H9 (cell line): ENCODE measurements around the gene CAPN5. TPM values are rescaled to one million over a fixed set of nuclear protein-coding genes. Genes with fewer than 3 reads are reported as not detected.

Experiments used
- DNase-seq: peaks from one replicate; pipeline ENCODE4 v3.0.0-alpha.2; 2017
- H2AFZ ChIP-seq: one replicate; pipeline ENCODE4 v1.6.1; 2013; ENCODE audit warnings: mild to moderate bottlenecking, low read length, control low read depth, moderate library complexity
- H2AK5ac ChIP-seq: 2 replicates; pipeline ENCODE4 v1.6.1; 2013; ENCODE audit warnings: low read length, control low read depth, mixed read lengths; ENCODE audit not compliant: insufficient read length
- H2BK120ac ChIP-seq: one replicate; pipeline ENCODE4 v1.6.1; 2013; ENCODE audit warnings: low read depth, mild to moderate bottlenecking, low read length, control low read depth, inconsistent platforms; ENCODE audit not compliant: poor library complexity, severe bottlenecking
- H2BK12ac ChIP-seq: 2 replicates; pipeline ENCODE4 v1.6.1; 2013; ENCODE audit warnings: low read length, control low read depth, mixed read lengths, low read depth; ENCODE audit not compliant: insufficient read length
- H2BK15ac ChIP-seq: 2 replicates; pipeline ENCODE4 v1.6.1; 2013; ENCODE audit warnings: low read depth, low read length, control low read depth
- H2BK20ac ChIP-seq: one replicate; pipeline ENCODE4 v1.6.1; 2013; ENCODE audit warnings: low read depth, mild to moderate bottlenecking, low read length, control low read depth, inconsistent platforms; ENCODE audit not compliant: poor library complexity, severe bottlenecking
- H2BK5ac ChIP-seq: 2 replicates; pipeline ENCODE4 v1.6.1; 2013; ENCODE audit warnings: low read length, control low read depth, mixed read lengths; ENCODE audit not compliant: insufficient read length
- H3K14ac ChIP-seq: 2 replicates; pipeline ENCODE4 v1.6.1; 2013; ENCODE audit warnings: low read length, control low read depth; ENCODE audit not compliant: insufficient read depth
- H3K18ac ChIP-seq: 2 replicates; pipeline ENCODE4 v1.6.1; 2013; ENCODE audit warnings: low read depth, mild to moderate bottlenecking, mixed read lengths, low read length, control low read depth; ENCODE audit not compliant: insufficient read length
- H3K23ac ChIP-seq: 2 replicates; pipeline ENCODE4 v1.6.1; 2013; ENCODE audit warnings: low read length, control low read depth, mixed read lengths, low read depth; ENCODE audit not compliant: insufficient read length
- H3K23me2 ChIP-seq: 2 replicates; pipeline ENCODE4 v1.6.1; 2013; ENCODE audit warnings: low read depth, mild to moderate bottlenecking, mixed read lengths, low read length, control low read depth; ENCODE audit not compliant: insufficient read length, poor library complexity, severe bottlenecking
- H3K27ac ChIP-seq: 2 replicates; pipeline ENCODE4 v1.5.1; 2013; ENCODE audit warnings: low read length, control low read depth, mixed read lengths, low read depth; ENCODE audit not compliant: insufficient read length
- H3K27me3 ChIP-seq: 2 replicates; pipeline ENCODE4 v1.6.1; 2013; ENCODE audit warnings: low read length, control low read depth, inconsistent platforms; ENCODE audit not compliant: insufficient read depth
- H3K4ac ChIP-seq: 2 replicates; pipeline ENCODE4 v1.6.1; 2013; ENCODE audit warnings: low read depth, mild to moderate bottlenecking, control low read depth, inconsistent platforms, low read length, moderate library complexity
- H3K4me1 ChIP-seq: 2 replicates; pipeline ENCODE4 v1.6.1; 2013; ENCODE audit warnings: low read length, control low read depth, inconsistent platforms; ENCODE audit not compliant: insufficient read depth
- H3K4me2 ChIP-seq: 2 replicates; pipeline ENCODE4 v1.6.1; 2013; ENCODE audit warnings: low read length, control low read depth, mixed read lengths; ENCODE audit not compliant: insufficient read length, insufficient read depth
- H3K56ac ChIP-seq: 2 replicates; pipeline ENCODE4 v1.6.1; 2013; ENCODE audit warnings: low read depth, mild to moderate bottlenecking, mixed read lengths, low read length, control low read depth; ENCODE audit not compliant: insufficient read length
- H3K79me1 ChIP-seq: 2 replicates; pipeline ENCODE4 v1.6.1; 2013; ENCODE audit warnings: low read depth, mild to moderate bottlenecking, moderate library complexity, low read length, control low read depth, inconsistent platforms; ENCODE audit not compliant: insufficient read depth, poor library complexity, severe bottlenecking
- H3K79me2 ChIP-seq: 2 replicates; pipeline ENCODE4 v1.6.1; 2013; ENCODE audit warnings: low read length, control low read depth, inconsistent platforms; ENCODE audit not compliant: insufficient read depth
- H3K9ac ChIP-seq: 2 replicates; pipeline ENCODE4 v1.6.1; 2013; ENCODE audit warnings: low read length, control low read depth, mixed read lengths; ENCODE audit not compliant: insufficient read length; ENCODE audit errors: extremely low read depth
- H3K9me3 ChIP-seq: one replicate; pipeline ENCODE4 v1.6.1; 2013; ENCODE audit warnings: low read depth, low read length, inconsistent platforms; ENCODE audit not compliant: control insufficient read depth
- H3T11ph ChIP-seq: one replicate; pipeline ENCODE4 v1.6.1; 2013; ENCODE audit warnings: mild to moderate bottlenecking, low read length, control low read depth, inconsistent platforms
- H4K20me1 ChIP-seq: one replicate; pipeline ENCODE4 v1.6.1; 2013; ENCODE audit not compliant: control insufficient read depth, insufficient read length, insufficient read depth
- H4K5ac ChIP-seq: 2 replicates; pipeline ENCODE4 v1.6.1; 2013; ENCODE audit warnings: low read depth, mild to moderate bottlenecking, mixed read lengths, low read length, control low read depth; ENCODE audit not compliant: insufficient read length
- H4K8ac ChIP-seq: replicated peaks from 2 replicates; pipeline ENCODE4 v1.6.1; 2013; ENCODE audit warnings: low read length, control low read depth, mixed read lengths, low read depth; ENCODE audit not compliant: insufficient read length
- H4K91ac ChIP-seq: 2 replicates; pipeline ENCODE4 v1.6.1; 2013; ENCODE audit warnings: low read depth, mild to moderate bottlenecking, moderate library complexity, mixed read lengths, low read length, control low read depth; ENCODE audit not compliant: insufficient read length
- H3K27ac Mint-ChIP-seq, 3 experiments: 2 replicates in 2 of 3; 3 replicates in 1 of 3; pipeline ENCODE4 v1.8.0; 2020 to 2021; ENCODE audit warnings: mixed read lengths in 3 of 3, mild to moderate bottlenecking in 1 of 3, moderate library complexity in 1 of 3
- H3K27me3 Mint-ChIP-seq: 2 replicates; pipeline ENCODE4 v1.8.0; 2021; ENCODE audit warnings: low read depth, mild to moderate bottlenecking, moderate library complexity, mixed read lengths
- H3K36me3 Mint-ChIP-seq, 3 experiments: 2 replicates in 2 of 3; 3 replicates in 1 of 3; pipeline ENCODE4 v1.8.0; 2020 to 2021; ENCODE audit warnings: low read depth in 3 of 3, mixed read lengths in 3 of 3; ENCODE audit not compliant: insufficient read depth in 1 of 3
- H3K4me1 Mint-ChIP-seq, 2 experiments: 2 replicates each; pipeline ENCODE4 v1.8.0; 2020; ENCODE audit warnings: mixed read lengths in 2 of 2
- H3K4me3 Mint-ChIP-seq, 2 experiments: 2 replicates in 1 of 2; 3 replicates in 1 of 2; pipeline ENCODE4 v1.8.0; 2020 to 2021; ENCODE audit warnings: mild to moderate bottlenecking in 2 of 2, mixed read lengths in 2 of 2, moderate library complexity in 1 of 2
- H3K9me3 Mint-ChIP-seq, 2 experiments: 2 replicates in 1 of 2; 3 replicates in 1 of 2; pipeline ENCODE4 v1.8.0; 2020; ENCODE audit warnings: mild to moderate bottlenecking in 2 of 2, mixed read lengths in 2 of 2, moderate library complexity in 1 of 2
- WGBS: extraction: QIAGEN DNeasy Blood & Tissue Kit; methylation state at CpG from one replicate; pipeline ENCODE4 v1.1.7; 2013; ENCODE audit warnings: missing lambda C conversion rate, low lambda C conversion rate, mixed read lengths; ENCODE audit not compliant: insufficient read length; ENCODE audit errors: extremely low coverage; 5-methylcytosine and 5-hydroxymethylcytosine counted together
- total RNA-seq: library from RNA; stranded (reverse); gene quantifications from 2 replicates; pipeline ENCODE4 v1.2.1, GENCODE V29; 2021
- TF ChIP-seq, protein P1 (sequence below): fragments of 200-600 bp; sonication (generic); conservative IDR thresholded peaks from 3 replicates; pipeline ENCODE4 v1.8.0; 2021; ENCODE audit warnings: antibody characterized with exemption, mild to moderate bottlenecking

CAPN5 gene
- total RNA-seq, 1 experiment from 2014 or later: 16.7 TPM

DNA sequence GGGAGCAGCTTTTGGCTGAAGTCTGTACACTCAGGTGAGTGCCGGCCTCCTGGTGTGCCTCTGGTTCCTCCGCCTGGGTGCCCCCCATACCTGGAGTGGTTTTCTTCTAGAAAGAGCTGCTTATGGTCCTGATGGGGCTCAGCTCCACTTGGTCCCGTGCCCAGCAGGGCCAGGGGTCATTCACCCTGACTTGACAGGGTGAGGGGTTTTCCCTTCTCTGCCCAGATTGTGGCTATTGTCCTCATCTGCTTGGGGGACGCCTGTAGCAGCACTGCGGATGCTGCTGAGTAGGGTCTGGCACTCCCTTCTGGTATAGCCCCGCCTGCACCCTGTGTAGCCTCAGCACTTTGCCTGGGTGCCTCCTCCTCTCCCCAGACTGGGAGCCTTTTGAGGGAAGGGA, 44.1 kb downstream of the CAPN5 start:
- H3K4me2 ChIP-seq: no peak overlapping the region
- no peak overlapping the region for H2BK120ac ChIP-seq
- no CpG with 5 or more reads among the region's 6 CpGs for WGBS

More for the DNA sequence above, 44.1 kb downstream of the CAPN5 start:
- Mint-ChIP-seq H3K9me3 (no peaks in the 10 kb centered on the region), H3K27ac (no peak overlapping the region), H3K36me3 (no peaks in the 10 kb centered on the region; a peak in 1 of 7 replicates), H3K4me3 (no peak overlapping the region), H3K4me1 (peaks cover 5 to 8% of the 10 kb centered on the region in 2 experiments), H3K27me3 (no peaks in the 10 kb centered on the region; the same call in 1 of the 2 replicates)
- no peak for DNase-seq
- Histone ChIP-seq H4K91ac (no peak overlapping the region), H3K4me1 (no peaks in the 10 kb centered on the region), H2BK5ac (no peak overlapping the region), H2AFZ (no peak overlapping the region), H4K5ac (no peak overlapping the region), H3K18ac (no peak overlapping the region), H2BK15ac (no peak overlapping the region), H3K79me1 (no peaks in the 10 kb centered on the region), H3K56ac (no peak overlapping the region), H2BK12ac (no peak overlapping the region), H2AK5ac (no peak overlapping the region), H3K23me2 (no peaks in the 10 kb centered on the region), H4K8ac (no peak overlapping the region), H3K9me3 (no peaks in the 10 kb centered on the region), H3K9ac (no peak overlapping the region), H4K20me1 (no peaks in the 10 kb centered on the region), H3K14ac (no peak overlapping the region), H3K23ac (no peak overlapping the region), H2BK20ac (no peak overlapping the region), H3K79me2 (no peaks in the 10 kb centered on the region), H3K4ac (no peak overlapping the region), H3K27me3 (no peaks in the 10 kb centered on the region), H3T11ph (no peak overlapping the region), H3K27ac (no peak overlapping the region)
- TF ChIP-seq, protein P1, sequence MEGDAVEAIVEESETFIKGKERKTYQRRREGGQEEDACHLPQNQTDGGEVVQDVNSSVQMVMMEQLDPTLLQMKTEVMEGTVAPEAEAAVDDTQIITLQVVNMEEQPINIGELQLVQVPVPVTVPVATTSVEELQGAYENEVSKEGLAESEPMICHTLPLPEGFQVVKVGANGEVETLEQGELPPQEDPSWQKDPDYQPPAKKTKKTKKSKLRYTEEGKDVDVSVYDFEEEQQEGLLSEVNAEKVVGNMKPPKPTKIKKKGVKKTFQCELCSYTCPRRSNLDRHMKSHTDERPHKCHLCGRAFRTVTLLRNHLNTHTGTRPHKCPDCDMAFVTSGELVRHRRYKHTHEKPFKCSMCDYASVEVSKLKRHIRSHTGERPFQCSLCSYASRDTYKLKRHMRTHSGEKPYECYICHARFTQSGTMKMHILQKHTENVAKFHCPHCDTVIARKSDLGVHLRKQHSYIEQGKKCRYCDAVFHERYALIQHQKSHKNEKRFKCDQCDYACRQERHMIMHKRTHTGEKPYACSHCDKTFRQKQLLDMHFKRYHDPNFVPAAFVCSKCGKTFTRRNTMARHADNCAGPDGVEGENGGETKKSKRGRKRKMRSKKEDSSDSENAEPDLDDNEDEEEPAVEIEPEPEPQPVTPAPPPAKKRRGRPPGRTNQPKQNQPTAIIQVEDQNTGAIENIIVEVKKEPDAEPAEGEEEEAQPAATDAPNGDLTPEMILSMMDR: no peak
